Stomach (tissue), 9 donors: ENCODE results near the gene NDOR1. TPM values are rescaled to one million over a fixed set of nuclear protein-coding genes. Genes with fewer than 3 reads are reported as not detected.

Experiments used
- DNase-seq, 2 donors: peaks; one replicate each; pipeline versions ENCODE4 v3.0.0 to v3.0.0-alpha.2; 2013 to 2019
- H3K27ac ChIP-seq, 5 donors: fragments of 200-600 bp in 4 of 5; sonication (generic) in 4 of 5; one replicate each; pipeline ENCODE4 v1.5.1; 2013 to 2019; ENCODE audit warnings: mild to moderate bottlenecking in 1 of 5, moderate library complexity in 1 of 5
- H3K27me3 ChIP-seq, 3 donors: fragments of 200-600 bp; sonication (generic); one replicate each; pipeline ENCODE4 v1.5.1; 2017 to 2019; ENCODE audit warnings: mixed run types in 1 of 3
- H3K36me3 ChIP-seq, 4 donors: fragments of 200-600 bp; sonication (generic); 1 replicate in 3 of 4; 2 replicates in 1 of 4; pipeline ENCODE4 v1.5.1; 2016 to 2019
- H3K4me1 ChIP-seq, 4 donors: fragments of 200-600 bp; sonication (generic); one replicate each; pipeline ENCODE4 v1.5.1; 2016 to 2019
- H3K4me3 ChIP-seq, 4 donors: fragments of 200-600 bp; sonication (generic) in 3 of 4; one replicate each; pipeline ENCODE4 v1.5.1; 2016 to 2019; ENCODE audit warnings: mild to moderate bottlenecking in 1 of 4
- H3K9me3 ChIP-seq, 4 donors: fragments of 200-600 bp; sonication (generic); one replicate each; pipeline ENCODE4 v1.5.1; 2016 to 2019
- EP300 ChIP-seq: sonication (generic); formaldehyde crosslinking; IDR thresholded peaks from one replicate; pipeline ENCODE4 v1.6.1; 2017; ENCODE audit warnings: antibody characterized with exemption
- POLR2A ChIP-seq, 4 donors: fragments of 450-650 bp; IDR thresholded peaks; one replicate each; pipeline ENCODE4 v1.6.1; 2016; ENCODE audit warnings: antibody characterized with exemption in 4 of 4, control low read depth in 2 of 4, mild to moderate bottlenecking in 1 of 4, moderate library complexity in 1 of 4
- POLR2AphosphoS5 ChIP-seq, 3 donors: sonication (generic); formaldehyde crosslinking; IDR thresholded peaks; one replicate each; pipeline ENCODE4 v1.6.1; 2016; ENCODE audit warnings: antibody characterized with exemption in 3 of 3
- WGBS, 5 donors: extraction: QIAGEN DNeasy Blood & Tissue Kit in 3 of 5; methylation state at CpG; one replicate each; pipeline versions ENCODE4 v1.1.5 to v1.1.7; 2013 to 2018; 5-methylcytosine and 5-hydroxymethylcytosine counted together
- intact Hi-C: fragments of 100-400 bp; cut with DNase I; formaldehyde crosslinking; loops from one replicate; pipeline ENCODE4 v1.15.1; 2023; ENCODE audit warnings: low total_unique reads
- polyA plus RNA-seq, 3 donors: library from polyadenylated mRNA; stranded (reverse); fragments of 200-250 nt; gene quantifications; one replicate each; pipeline ENCODE4 v1.2.3, GENCODE V29; 2013
- total RNA-seq, 5 donors: library from RNA; depleted of rRNA; stranded (reverse); fragments of >200 nt; gene quantifications; one replicate each; pipeline versions ENCODE4 v1.1.0 to v1.2.3, GENCODE V29; 2014 to 2016
- TF ChIP-seq, protein P1 (sequence below), 7 experiments: fragments of 450-650 bp in 4 of 7; fragments of 200-600 bp in 3 of 7; sonication (generic) in 3 of 7; IDR thresholded peaks; one replicate each; pipeline ENCODE4 v1.5.1; 2016 to 2019; ENCODE audit warnings: antibody characterized with exemption in 7 of 7, control low read depth in 2 of 7, mild to moderate bottlenecking in 1 of 7
- donor health status: healthy with polysubstance abuse.
- donor health status: Bipolar disorder and iron deficiency.
- donor health status: healthy.

NDOR1 gene
- total and polyA plus RNA-seq, 8 donors = 0.89 to 105 (median 7.9) TPM

DNA sequence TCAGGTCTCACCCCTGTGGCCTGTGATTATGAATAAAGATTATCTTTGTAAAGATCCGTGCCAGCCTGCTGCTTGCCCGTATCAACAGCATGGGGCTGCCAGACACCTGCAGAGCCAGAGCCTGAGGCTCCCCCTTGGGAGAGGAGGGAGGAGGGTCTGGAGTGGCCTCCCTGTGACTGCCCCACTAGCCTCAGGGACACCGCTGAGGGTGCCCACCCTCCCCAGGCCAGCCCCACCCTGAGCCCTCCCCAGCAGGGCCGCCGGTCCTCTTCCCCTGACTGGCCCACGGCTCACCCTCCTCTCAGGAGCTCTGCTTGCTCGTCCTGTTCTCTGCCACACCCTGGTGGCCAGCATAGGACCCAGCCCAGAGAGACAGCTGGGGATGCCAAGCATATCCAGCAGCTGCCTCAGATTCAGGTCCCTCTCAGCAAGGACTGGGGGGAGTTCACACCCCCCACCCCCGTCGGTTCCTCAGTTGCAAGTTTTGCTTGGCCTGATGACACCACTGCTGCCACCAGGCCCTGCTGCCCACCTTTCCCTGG lies 15.1 kb upstream of the NDOR1 start:
- 29 to 58% (median 46%) methylated on average over 4 to 9 of the region's 9 CpGs for WGBS, 5 donors
- Histone ChIP-seq H3K27ac (peak overlapping the region; percentile 96 to 97 (median 96)), H3K27me3 (no peaks in the 10 kb centered on the region), H3K9me3 (no peaks in the 10 kb centered on the region), H3K4me1 (peaks cover 49 to 90% (median 87%) of the 10 kb centered on the region in 4 donors), H3K4me3 (peak overlapping the region in 3 of 4 donors; percentile 96 to 99 (median 98)), H3K36me3 (peaks cover 21 to 50% (median 46%) of the 10 kb centered on the region in 4 donors)
- peak in 1 of 2 donors; percentile 53 for DNase-seq
- intact Hi-C loops = no loop called here
- TF ChIP-seq POLR2A (IDR thresholded peaks at IDR 0.05) = no peak
- TF ChIP-seq, protein P1, sequence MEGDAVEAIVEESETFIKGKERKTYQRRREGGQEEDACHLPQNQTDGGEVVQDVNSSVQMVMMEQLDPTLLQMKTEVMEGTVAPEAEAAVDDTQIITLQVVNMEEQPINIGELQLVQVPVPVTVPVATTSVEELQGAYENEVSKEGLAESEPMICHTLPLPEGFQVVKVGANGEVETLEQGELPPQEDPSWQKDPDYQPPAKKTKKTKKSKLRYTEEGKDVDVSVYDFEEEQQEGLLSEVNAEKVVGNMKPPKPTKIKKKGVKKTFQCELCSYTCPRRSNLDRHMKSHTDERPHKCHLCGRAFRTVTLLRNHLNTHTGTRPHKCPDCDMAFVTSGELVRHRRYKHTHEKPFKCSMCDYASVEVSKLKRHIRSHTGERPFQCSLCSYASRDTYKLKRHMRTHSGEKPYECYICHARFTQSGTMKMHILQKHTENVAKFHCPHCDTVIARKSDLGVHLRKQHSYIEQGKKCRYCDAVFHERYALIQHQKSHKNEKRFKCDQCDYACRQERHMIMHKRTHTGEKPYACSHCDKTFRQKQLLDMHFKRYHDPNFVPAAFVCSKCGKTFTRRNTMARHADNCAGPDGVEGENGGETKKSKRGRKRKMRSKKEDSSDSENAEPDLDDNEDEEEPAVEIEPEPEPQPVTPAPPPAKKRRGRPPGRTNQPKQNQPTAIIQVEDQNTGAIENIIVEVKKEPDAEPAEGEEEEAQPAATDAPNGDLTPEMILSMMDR (IDR thresholded peaks at IDR 0.05) = no peak
- no peak for TF ChIP-seq EP300
- no peak for TF ChIP-seq POLR2AphosphoS5 (IDR thresholded peaks at IDR 0.05)

DNA sequence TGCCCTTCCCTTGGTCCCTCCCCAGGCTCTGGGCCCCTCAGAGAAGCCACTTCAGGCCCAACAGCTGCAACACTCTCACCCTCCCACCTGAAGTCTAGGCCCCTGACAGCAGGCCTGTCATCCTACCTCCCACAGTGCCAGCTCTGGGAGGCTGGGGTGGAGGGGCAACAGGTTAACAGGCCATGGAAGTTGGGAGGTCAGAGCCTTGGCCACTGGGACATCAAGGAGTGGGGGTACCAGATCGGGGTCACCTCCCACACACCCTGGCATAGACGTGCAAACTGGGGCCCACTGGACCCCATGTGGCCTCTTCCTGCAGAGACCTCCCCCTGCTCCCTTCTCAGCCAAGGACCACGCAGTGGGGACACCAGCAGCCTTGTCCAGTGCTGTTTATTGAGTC lies 14.3 kb upstream of the NDOR1 start:
- TF ChIP-seq, protein P1 (IDR thresholded peaks at IDR 0.05) = no peak
- H3K4me1 ChIP-seq = peaks cover 49 to 90% (median 87%) of the 10 kb centered on the region in 4 donors
- WGBS, 5 donors = 53 to 82% (median 71%) methylated on average over 3 of the region's 3 CpGs

DNA sequence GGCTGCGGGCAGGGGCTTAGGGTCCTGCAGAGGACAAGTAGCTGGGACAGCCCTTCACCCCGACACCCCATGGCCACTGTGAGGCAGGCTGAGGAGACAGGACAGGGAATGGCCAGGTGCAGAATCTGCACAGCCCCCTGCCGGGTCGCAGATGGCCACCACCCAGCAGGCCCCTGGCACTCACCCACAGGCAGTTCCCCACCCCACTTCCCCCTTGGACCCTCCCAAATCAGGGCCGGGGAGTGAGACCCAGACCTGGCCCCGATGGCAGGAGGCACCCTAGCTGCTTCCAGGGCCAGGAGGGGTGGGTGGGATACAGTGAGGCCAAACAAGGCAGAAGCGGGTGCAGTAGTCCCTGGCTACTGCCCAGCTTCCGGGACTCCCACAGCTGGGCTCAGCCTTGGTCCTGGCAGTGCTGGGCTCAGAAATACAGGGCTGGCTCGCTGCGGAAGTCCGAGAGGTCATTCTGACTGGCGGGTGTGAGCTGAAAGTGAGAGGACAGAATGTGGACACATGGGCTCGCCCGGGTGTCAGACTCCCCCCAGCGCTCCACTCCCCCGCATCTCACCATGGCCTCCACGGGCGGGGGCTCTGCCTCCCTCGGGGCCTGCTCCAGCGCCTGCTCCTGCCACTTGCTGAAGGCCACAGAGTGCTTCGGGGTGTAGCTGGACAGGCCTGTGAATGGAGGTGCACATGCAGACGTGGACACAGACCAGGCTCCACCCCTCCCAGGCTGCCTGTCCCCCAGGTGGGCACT lies 13.6 kb upstream of the NDOR1 start:
- H3K4me1 ChIP-seq = peaks cover 47 to 90% (median 87%) of the 10 kb centered on the region in 4 donors
- WGBS, 5 donors = 56 to 81% (median 64%) methylated on average over 17 to 22 of the region's 22 CpGs
- H3K4me3 ChIP-seq = peak overlapping the region in 1 of 4 donors; percentile 99
- H3K9me3 ChIP-seq = no peaks in the 10 kb centered on the region
- DNase-seq = peak in 1 of 2 donors; percentile 59
- H3K27me3 ChIP-seq = no peaks in the 10 kb centered on the region
- H3K36me3 ChIP-seq = peaks cover 15 to 36% (median 33%) of the 10 kb centered on the region in 4 donors
- peak overlapping the region; percentile 9 to 97 (median 39) for H3K27ac ChIP-seq
- intact Hi-C loops = no loop called here
- TF ChIP-seq POLR2A (IDR thresholded peaks at IDR 0.05) = no peak
- TF ChIP-seq, protein P1 (IDR thresholded peaks at IDR 0.05) = no peak
- TF ChIP-seq EP300 = no peak
- TF ChIP-seq POLR2AphosphoS5 (IDR thresholded peaks at IDR 0.05) = no peak

More for the DNA sequence above, 14.3 kb upstream of the NDOR1 start:
- intact Hi-C loops = no loop called here
- no peaks in the 10 kb centered on the region for H3K27me3 ChIP-seq
- peaks cover 15 to 42% (median 38%) of the 10 kb centered on the region in 4 donors for H3K36me3 ChIP-seq
- DNase-seq = no peak
- H3K27ac ChIP-seq = peak overlapping the region in 4 of 5 donors; percentile 86 to 97 (median 96)
- H3K4me3 ChIP-seq = peak overlapping the region in 1 of 4 donors; percentile 99
- no peaks in the 10 kb centered on the region for H3K9me3 ChIP-seq

DNA sequence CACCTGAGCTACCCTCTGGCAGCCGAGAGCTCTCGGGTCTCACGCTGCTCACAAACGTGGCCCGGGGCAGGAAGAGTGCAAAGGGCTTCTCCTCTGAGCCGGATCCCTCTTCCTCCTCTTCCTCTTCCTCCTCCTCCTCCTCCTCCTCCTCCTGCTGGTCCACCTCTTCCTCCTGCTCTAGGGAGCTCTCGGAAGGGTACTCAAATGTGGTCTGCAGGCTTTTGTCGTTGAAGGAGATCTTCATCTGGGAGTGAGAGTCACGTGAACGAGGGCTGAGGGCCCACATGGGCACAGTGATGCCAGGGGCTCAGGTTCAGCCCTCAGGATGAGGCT lies 13.1 kb upstream of the NDOR1 start:
- Histone ChIP-seq H3K4me3 (no peak overlapping the region), H3K9me3 (no peaks in the 10 kb centered on the region), H3K36me3 (peaks cover 15 to 31% (median 30%) of the 10 kb centered on the region in 4 donors), H3K4me1 (peaks cover 47 to 90% (median 86%) of the 10 kb centered on the region in 4 donors), H3K27ac (peak overlapping the region in 4 of 5 donors; percentile 9 to 97 (median 62)), H3K27me3 (no peaks in the 10 kb centered on the region)
- no peak for DNase-seq
- intact Hi-C loops = no loop called here
- 70 to 78% (median 75%) methylated on average over 10 of the region's 10 CpGs for WGBS, 5 donors
- TF ChIP-seq, protein P1 (IDR thresholded peaks at IDR 0.05) = no peak
- TF ChIP-seq EP300 (no peak), POLR2A (IDR thresholded peaks at IDR 0.05) (no peak), POLR2AphosphoS5 (IDR thresholded peaks at IDR 0.05) (no peak)
